Brain microvascular endothelial cell (primary cell): ENCODE results near the gene TCF19.
"Not testable (repeated sequence)": the region's sequence is repeated elsewhere in the genome, so short reads cannot be mapped to it uniquely, and the experiment has no call there.

Source experiments
- DNase-seq: peaks from one replicate; pipeline ENCODE4 v3.0.0-alpha.2; 2020
- H3K27ac ChIP-seq: fragments of 250-450 bp; sonication (Bioruptor Pico); 2 replicates; pipeline ENCODE4 v1.5.1; 2020; ENCODE audit warnings: mild to moderate bottlenecking, moderate library complexity
- H3K27me3 ChIP-seq: fragments of 250-450 bp; sonication (Bioruptor Pico); replicated peaks from 2 replicates; pipeline ENCODE4 v1.5.1; 2020; ENCODE audit warnings: mild to moderate bottlenecking
- H3K36me3 ChIP-seq: fragments of 250-450 bp; sonication (Bioruptor Pico); replicated peaks from 2 replicates; pipeline ENCODE4 v1.5.1; 2020; ENCODE audit warnings: mild to moderate bottlenecking
- H3K4me3 ChIP-seq: 2 replicates; pipeline ENCODE4 v1.5.1; 2011; ENCODE audit warnings: low read depth, mild to moderate bottlenecking, control low read depth, low read length, moderate library complexity
- CTCF ChIP-seq: IDR thresholded peaks from 2 replicates; pipeline ENCODE4 v1.5.1; 2011; ENCODE audit warnings: low read depth, mild to moderate bottlenecking, moderate library complexity, low read length, control low read depth, inconsistent platforms; ENCODE audit errors: missing control alignments
- in situ Hi-C: cut with HindIII; loops from 2 replicates; pipeline ENCODE4 v1.10.0; 2017; ENCODE audit warnings: low sequenced_read_pairs, low pct_ligation_motif_present

Gene TCF19

GRCh38 chr6:31192431-31193105 is 34.2 kb downstream of the TCF19 start:
- in situ Hi-C loops, H3K27ac ChIP-seq, H3K36me3 ChIP-seq, H3K27me3 ChIP-seq, H3K4me3 ChIP-seq: not testable (repeated sequence)
- peak; percentile 75 for TF ChIP-seq CTCF
- peak; percentile 67 for DNase-seq

GRCh38 chr6:31193206-31193605 is 34.8 kb downstream of the TCF19 start:
- in situ Hi-C loops, result no loop called here
- Histone ChIP-seq H3K4me3 (no peak overlapping the region), H3K36me3 (no peaks in the 10 kb centered on the region), H3K27me3 (no peaks in the 10 kb centered on the region), H3K27ac (no peak overlapping the region)
- DNase-seq, result no peak
- no peak for TF ChIP-seq CTCF

- Histone ChIP-seq H3K27ac (no peak overlapping the region), H3K27me3 (no peaks in the 10 kb centered on the region), H3K36me3 (no peaks in the 10 kb centered on the region), H3K4me3 (no peak overlapping the region)
- DNase-seq, result no peak
- no peak for TF ChIP-seq CTCF
- in situ Hi-C loops, result no loop called here
Observed at GRCh38 chr6:31194061-31194834, 35.9 kb downstream of the TCF19 start.

GRCh38 chr6:31195308-31195979 is 37.1 kb downstream of the TCF19 start:
- H3K36me3 ChIP-seq, H3K27ac ChIP-seq, H3K4me3 ChIP-seq, H3K27me3 ChIP-seq, DNase-seq, in situ Hi-C loops: not testable (repeated sequence)

- peak overlapping the region; percentile 78 for H3K4me3 ChIP-seq
- H3K27ac ChIP-seq, H3K36me3 ChIP-seq, in situ Hi-C loops, DNase-seq, H3K27me3 ChIP-seq: not testable (repeated sequence)
Observed at GRCh38 chr6:31196251-31197022, 38.0 kb downstream of the TCF19 start.

- peak; percentile 72 for DNase-seq
- Histone ChIP-seq H3K27me3 (no peaks in the 10 kb centered on the region), H3K36me3 (no peaks in the 10 kb centered on the region), H3K27ac (peak overlapping the region; percentile 74), H3K4me3 (peak overlapping the region; percentile 78)
- TF ChIP-seq CTCF, result no peak
- in situ Hi-C loops, result no loop called here
Observed at GRCh38 chr6:31197559-31198305, 39.3 kb downstream of the TCF19 start.

- DNase-seq, H3K27me3 ChIP-seq, H3K27ac ChIP-seq, H3K4me3 ChIP-seq, in situ Hi-C loops, H3K36me3 ChIP-seq: not testable (repeated sequence)
Observed at GRCh38 chr6:31199105-31199452, 40.7 kb downstream of the TCF19 start.
